DND-41 (cell line): Measurements from ENCODE around the gene PRR13.

Experiments used
- ATAC-seq: fragments of 200-7000 bp; cut with Tn5 transposase; 3 replicates; pipeline ENCODE4 v1.9.1; 2021; ENCODE audit warnings: low read depth; ENCODE audit not compliant: insufficient read depth
- DNase-seq: peaks from one replicate; pipeline ENCODE4 v3.0.0-alpha.2; 2020
- H2AFZ ChIP-seq: 2 replicates; pipeline ENCODE4 v1.6.0; 2012; ENCODE audit warnings: low read depth, low read length
- H3K27ac ChIP-seq: 2 replicates; pipeline ENCODE4 v1.5.1; 2012; ENCODE audit warnings: low read length, inconsistent platforms
- H3K27me3 ChIP-seq: fragments of 200-600 bp; sonication (generic); 2 replicates; pipeline ENCODE4 v1.6.0; 2012; ENCODE audit warnings: low read length, mild to moderate bottlenecking, inconsistent platforms; ENCODE audit not compliant: insufficient read depth, poor library complexity
- H3K36me3 ChIP-seq: 2 replicates; pipeline ENCODE4 v1.5.1; 2012; ENCODE audit warnings: low read length, inconsistent platforms; ENCODE audit not compliant: insufficient read depth
- H3K4me1 ChIP-seq: 2 replicates; pipeline ENCODE4 v1.5.1; 2012; ENCODE audit warnings: mild to moderate bottlenecking, low read length; ENCODE audit not compliant: insufficient read depth
- H3K4me2 ChIP-seq: 2 replicates; pipeline ENCODE4 v1.6.0; 2012; ENCODE audit warnings: mild to moderate bottlenecking, moderate library complexity, low read length, inconsistent platforms; ENCODE audit not compliant: insufficient read depth
- H3K4me3 ChIP-seq, 2 experiments: fragments of 200-600 bp in 1 of 2; shearing (Covaris generic) in 1 of 2; 2 replicates each; pipeline ENCODE4 v1.5.1; 2012 to 2016; ENCODE audit warnings: inconsistent platforms in 2 of 2, low read length in 2 of 2, mild to moderate bottlenecking in 2 of 2, low read depth in 1 of 2, moderate library complexity in 1 of 2
- H3K79me2 ChIP-seq: 2 replicates; pipeline ENCODE4 v1.6.0; 2012; ENCODE audit warnings: low read length, inconsistent platforms; ENCODE audit not compliant: insufficient read depth
- H3K9ac ChIP-seq: 2 replicates; pipeline ENCODE4 v1.6.0; 2012; ENCODE audit warnings: low read depth, mild to moderate bottlenecking, inconsistent platforms, low read length, moderate library complexity
- H3K9me3 ChIP-seq: 2 replicates; pipeline ENCODE4 v1.5.1; 2012; ENCODE audit warnings: low read length, moderate library complexity, mild to moderate bottlenecking, inconsistent platforms; ENCODE audit not compliant: insufficient read depth, severe bottlenecking
- H4K20me1 ChIP-seq: 2 replicates; pipeline ENCODE4 v1.6.0; 2012; ENCODE audit warnings: low read length; ENCODE audit not compliant: insufficient read depth
- EZH2 ChIP-seq: IDR thresholded peaks from 3 replicates; pipeline ENCODE4 v1.6.1; 2012; ENCODE audit warnings: borderline replicate concordance, low read depth, mild to moderate bottlenecking, moderate library complexity, low read length, inconsistent platforms; ENCODE audit not compliant: severe bottlenecking
- TF ChIP-seq, protein P1 (sequence below): IDR thresholded peaks from 2 replicates; pipeline ENCODE4 v1.5.1; 2012; ENCODE audit warnings: borderline replicate concordance, low read length, moderate library complexity, mild to moderate bottlenecking; ENCODE audit not compliant: poor library complexity, severe bottlenecking; ENCODE audit errors: extremely low read depth

Gene PRR13

DNA sequence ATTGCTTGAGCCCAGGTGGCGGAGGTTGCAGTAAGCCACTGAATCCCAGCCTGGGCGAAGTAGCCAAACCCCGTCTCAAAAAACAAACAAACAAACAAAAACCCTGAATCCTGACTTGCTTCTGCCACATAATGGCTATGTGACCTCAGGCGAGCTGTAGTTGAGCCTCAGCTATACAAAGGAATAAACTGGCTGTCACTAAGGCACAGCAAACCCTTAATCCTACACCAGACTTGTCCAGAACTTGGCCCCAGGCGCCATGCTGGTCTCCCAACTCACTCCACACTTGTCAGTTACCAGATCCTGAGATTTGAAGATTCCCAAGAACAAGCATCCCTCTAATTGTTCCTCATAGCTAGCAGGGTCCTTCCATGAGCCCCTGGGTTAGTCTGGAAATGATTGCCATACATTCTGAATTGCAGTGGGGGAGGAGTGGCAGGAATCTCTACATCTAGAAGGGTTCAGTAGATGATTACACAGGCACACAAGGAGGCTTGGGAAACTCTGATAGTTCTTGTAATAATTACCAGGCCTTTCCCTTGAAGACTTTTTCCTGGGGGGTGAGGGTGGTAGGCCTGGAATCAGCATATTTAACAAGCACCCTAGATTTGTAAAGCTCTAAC, 47.8 kb downstream of the PRR13 start:
- H4K20me1 ChIP-seq = peaks cover 10% of the 10 kb centered on the region
- no peaks in the 10 kb centered on the region for H3K27me3 ChIP-seq
- TF ChIP-seq, protein P1, sequence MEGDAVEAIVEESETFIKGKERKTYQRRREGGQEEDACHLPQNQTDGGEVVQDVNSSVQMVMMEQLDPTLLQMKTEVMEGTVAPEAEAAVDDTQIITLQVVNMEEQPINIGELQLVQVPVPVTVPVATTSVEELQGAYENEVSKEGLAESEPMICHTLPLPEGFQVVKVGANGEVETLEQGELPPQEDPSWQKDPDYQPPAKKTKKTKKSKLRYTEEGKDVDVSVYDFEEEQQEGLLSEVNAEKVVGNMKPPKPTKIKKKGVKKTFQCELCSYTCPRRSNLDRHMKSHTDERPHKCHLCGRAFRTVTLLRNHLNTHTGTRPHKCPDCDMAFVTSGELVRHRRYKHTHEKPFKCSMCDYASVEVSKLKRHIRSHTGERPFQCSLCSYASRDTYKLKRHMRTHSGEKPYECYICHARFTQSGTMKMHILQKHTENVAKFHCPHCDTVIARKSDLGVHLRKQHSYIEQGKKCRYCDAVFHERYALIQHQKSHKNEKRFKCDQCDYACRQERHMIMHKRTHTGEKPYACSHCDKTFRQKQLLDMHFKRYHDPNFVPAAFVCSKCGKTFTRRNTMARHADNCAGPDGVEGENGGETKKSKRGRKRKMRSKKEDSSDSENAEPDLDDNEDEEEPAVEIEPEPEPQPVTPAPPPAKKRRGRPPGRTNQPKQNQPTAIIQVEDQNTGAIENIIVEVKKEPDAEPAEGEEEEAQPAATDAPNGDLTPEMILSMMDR = no peak
- TF ChIP-seq EZH2 = no peak
- no peak overlapping the region for H2AFZ ChIP-seq
- H3K36me3 ChIP-seq = peaks cover 36% of the 10 kb centered on the region
- H3K4me2 ChIP-seq = no peak overlapping the region
- H3K4me3 ChIP-seq = no peak overlapping the region
- ATAC-seq (no peak), DNase-seq (no peak)
- no peaks in the 10 kb centered on the region for H3K9me3 ChIP-seq
- H3K4me1 ChIP-seq = peaks cover 22% of the 10 kb centered on the region
- no peak overlapping the region for H3K9ac ChIP-seq
- H3K27ac ChIP-seq = no peak overlapping the region
- no peaks in the 10 kb centered on the region for H3K79me2 ChIP-seq

DNA sequence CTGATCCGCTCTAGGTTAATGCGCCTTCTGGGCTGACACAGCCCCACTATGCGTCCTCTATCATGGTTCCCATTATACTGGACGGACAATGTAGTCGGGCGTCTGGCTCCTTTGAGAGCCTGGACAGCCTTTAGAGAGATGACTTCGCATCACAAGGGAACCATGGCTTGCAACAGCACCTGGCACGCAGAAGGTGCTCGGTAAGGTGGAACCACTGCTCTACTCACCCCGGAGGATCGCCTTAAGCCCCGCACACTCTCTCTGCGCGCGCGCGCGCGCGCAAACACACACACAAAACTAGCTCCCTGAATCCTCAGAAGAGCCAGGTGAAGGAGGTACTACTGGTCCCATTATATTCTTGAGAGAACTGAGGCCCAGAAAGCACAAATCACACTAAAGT, 50.7 kb downstream of the PRR13 start:
- no peaks in the 10 kb centered on the region for H3K27me3 ChIP-seq
- no peaks in the 10 kb centered on the region for H3K79me2 ChIP-seq
- H3K36me3 ChIP-seq = peaks cover 9% of the 10 kb centered on the region; the same call in 1 of the 2 replicates
- DNase-seq (no peak), ATAC-seq (no peak)
- H3K27ac ChIP-seq = no peak overlapping the region
- no peaks in the 10 kb centered on the region for H3K9me3 ChIP-seq
- no peak overlapping the region for H3K4me3 ChIP-seq
- no peak overlapping the region for H2AFZ ChIP-seq
- TF ChIP-seq EZH2 = no peak
- TF ChIP-seq, protein P1 = no peak
- H4K20me1 ChIP-seq = 0 out of 2 replicates have a peak, but pooled peaks cover 4% of the 10 kb centered on the region
- no peak overlapping the region for H3K9ac ChIP-seq
- peak overlapping the region; percentile 93; the same call in 1 of the 2 replicates for H3K4me2 ChIP-seq
- H3K4me1 ChIP-seq = peaks cover 24% of the 10 kb centered on the region

DNA sequence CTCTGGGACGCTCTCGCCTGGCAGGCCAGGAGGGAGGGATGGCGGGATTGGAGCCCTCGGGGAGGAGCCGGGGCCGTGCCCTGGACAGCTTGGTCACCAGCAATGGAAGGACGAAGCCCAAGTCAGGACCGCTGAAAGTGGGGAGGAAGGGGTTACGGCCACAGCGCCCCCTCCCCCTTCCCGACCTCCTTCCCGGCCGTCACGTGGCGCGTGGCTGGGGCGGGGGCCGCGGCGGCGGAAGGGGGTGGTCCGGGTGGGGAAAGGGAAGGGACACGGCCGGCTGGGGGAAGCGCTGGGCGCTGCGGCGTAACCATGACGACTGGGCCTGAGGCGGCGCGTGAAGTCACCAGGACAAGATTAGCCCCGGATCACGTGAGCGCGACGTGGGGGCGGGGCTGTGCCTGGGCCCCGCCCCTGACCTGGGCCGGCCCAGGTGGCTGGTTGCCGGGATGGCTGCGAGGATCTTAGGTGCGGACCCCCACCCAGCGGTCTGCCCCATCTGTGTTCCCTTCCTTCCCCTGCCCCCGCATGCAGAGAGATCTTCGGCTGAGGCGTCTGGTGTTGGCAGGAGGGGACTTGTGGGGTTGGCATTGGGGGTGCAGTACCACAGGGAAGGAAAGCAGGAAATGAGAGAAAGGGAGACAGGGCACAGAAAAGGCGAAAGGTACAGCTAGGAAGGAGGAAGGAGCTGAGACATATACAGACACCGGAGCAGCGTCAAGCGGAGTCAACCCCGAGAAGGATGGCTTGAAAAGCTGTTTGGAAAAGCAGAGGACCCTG, 51.5 kb downstream of the PRR13 start:
- TF ChIP-seq EZH2 = no peak
- TF ChIP-seq, protein P1 = no peak
- 0 out of 2 replicates have a peak, but pooled peaks cover 1% of the 10 kb centered on the region for H4K20me1 ChIP-seq
- H3K9ac ChIP-seq = peak overlapping the region; percentile 51
- ATAC-seq (peak; percentile 85), DNase-seq (peak; percentile 76)
- peak overlapping the region; percentile 93 for H3K4me2 ChIP-seq
- H3K9me3 ChIP-seq = no peaks in the 10 kb centered on the region
- peaks cover 28% of the 10 kb centered on the region for H3K4me1 ChIP-seq
- H2AFZ ChIP-seq = peak overlapping the region; percentile 81
- no peaks in the 10 kb centered on the region for H3K79me2 ChIP-seq
- no peaks in the 10 kb centered on the region for H3K27me3 ChIP-seq
- peak overlapping the region; percentile 8 to 66; a peak in 3 of 4 replicates for H3K4me3 ChIP-seq
- H3K27ac ChIP-seq = peak overlapping the region; percentile 38
- H3K36me3 ChIP-seq = peaks cover 2% of the 10 kb centered on the region; the same call in 1 of the 2 replicates
